ENCODE measurements around the gene UNC5CL.

- TF ChIP-seq E2F8 (IDR thresholded peaks at IDR 0.05; ENCODE audit: low read depth, partially characterized antibody) (no peak), GABPA (tag; conservative IDR thresholded peaks at IDR 0.05; ENCODE audit: low read depth) (no peak), ZC3H8 (IDR thresholded peaks at IDR 0.05) (no peak), MCM7 (IDR thresholded peaks at IDR 0.05) (no peak), CTCF (IDR thresholded peaks at IDR 0.05 in 2 of 3, conservative IDR thresholded peaks at IDR 0.05 in 1 of 3; ENCODE audit: insufficient read depth in 2 of 3, low read depth in 1 of 3, low read length in 3 of 3) (no peak), POLR2A (conservative IDR thresholded peaks at IDR 0.05) (no peak), MAFG (tag; conservative IDR thresholded peaks at IDR 0.05) (no peak)
Measured at GRCh38 chr6:41011673-41012072, 27.3 kb downstream of the UNC5CL start.

Data from K562 (cell line).